ENCODE data around the gene MUCL3. TPM values are rescaled to one million over a fixed set of nuclear protein-coding genes. Genes with fewer than 3 reads are reported as not detected.

The MUCL3 gene
- 1 to 10 TPM; 2.5 to 4.0 TPM for total RNA-seq
- under 1 TPM; 0.07 to 0.21 (median 0.11) TPM for polyA plus RNA-seq (ENCODE audit: insufficient read length in 6 of 6)
- long read RNA-seq, donor 1: 0 reads
- long read RNA-seq, donor 2: 0 reads
- long read RNA-seq, donor 3: 0 reads
- long read RNA-seq, donor 4, partial matches to known transcripts: 0 of 2 reads
- long read RNA-seq, donor 4, other reads (novel, unspliced or antisense): 2 of 2 reads
- long read RNA-seq, donor 5: 0 reads
- long read RNA-seq, donor 6: 0 reads
- long read RNA-seq, donor 7, partial matches to known transcripts: 35 of 35 reads
- long read RNA-seq, donor 7, other reads (novel, unspliced or antisense): 0 of 35 reads
- long read RNA-seq, donor 8: 0 reads
- long read RNA-seq, donor 9: 0 reads
- long read RNA-seq, donor 10, partial matches to known transcripts: 0 of 5 reads
- long read RNA-seq, donor 10, other reads (novel, unspliced or antisense): 5 of 5 reads
- long read RNA-seq, donor 11: 0 reads
- long read RNA-seq, donor 12: 0 reads

- H3K4me1 ChIP-seq: peaks cover 6 to 10% of the 10 kb centered on the region in 2 donors
- DNase-seq (no peak), ATAC-seq (no peak)
- no peaks in the 10 kb centered on the region for H3K36me3 ChIP-seq
- no peaks in the 10 kb centered on the region for H3K9me3 ChIP-seq
- peaks cover 0 to 26% of the 10 kb centered on the region in 2 donors for H3K27me3 ChIP-seq
- no peak within 1 kb of the TSS for H3K27ac ChIP-seq
- TF ChIP-seq CTCF (IDR thresholded peaks at IDR 0.05): no peak
- intact Hi-C loops (cut with DNase I): no loop called here
- no peak within 1 kb of the TSS for H3K4me3 ChIP-seq
Measured at GRCh38 chr6:30940361-30940986, at the start of gene MUCL3. Gene MUCL3 (plus strand): TSS chr6:30940973. CDS start chr6:30941000, 27 bp downstream.

GRCh38 chr6:30891450-30891723 is 49.4 kb upstream of the MUCL3 start:
- H3K27me3 ChIP-seq: peaks cover 0 to 7% of the 10 kb centered on the region in 2 donors
- DNase-seq: no peak
- TF ChIP-seq CTCF (IDR thresholded peaks at IDR 0.05): no peak
- no peaks in the 10 kb centered on the region for H3K9me3 ChIP-seq
- peaks cover 3 to 8% of the 10 kb centered on the region in 2 donors for H3K4me1 ChIP-seq
- no peak for ATAC-seq
- peaks cover 0 to 48% of the 10 kb centered on the region in 2 donors for H3K36me3 ChIP-seq
- no peak overlapping the region for H3K27ac ChIP-seq
- intact Hi-C loops (cut with DNase I): no loop called here
- H3K4me3 ChIP-seq: no peak overlapping the region

- H3K27ac ChIP-seq: no peak overlapping the region
- TF ChIP-seq CTCF (IDR thresholded peaks at IDR 0.05): no peak
- H3K9me3 ChIP-seq: no peaks in the 10 kb centered on the region
- no peak for DNase-seq
- H3K4me1 ChIP-seq: peaks cover 0 to 2% of the 10 kb centered on the region in 2 donors
- H3K27me3 ChIP-seq: peaks cover 0 to 2% of the 10 kb centered on the region in 2 donors
- no peak overlapping the region for H3K4me3 ChIP-seq
- no peak for ATAC-seq
- intact Hi-C loops (cut with DNase I): no loop called here
- peaks cover 0 to 53% of the 10 kb centered on the region in 2 donors for H3K36me3 ChIP-seq
Measured at GRCh38 chr6:30891816-30892538, 48.8 kb upstream of the MUCL3 start.

- ATAC-seq (no peak), DNase-seq (no peak)
- no peak for TF ChIP-seq CTCF (IDR thresholded peaks at IDR 0.05)
- no peaks in the 10 kb centered on the region for H3K9me3 ChIP-seq
- no peak overlapping the region for H3K4me3 ChIP-seq
- intact Hi-C loops (cut with DNase I): no loop called here
- no peaks in the 10 kb centered on the region for H3K4me1 ChIP-seq
- H3K27ac ChIP-seq: no peak overlapping the region
- H3K27me3 ChIP-seq: no peaks in the 10 kb centered on the region
- peaks cover 0 to 63% of the 10 kb centered on the region in 2 donors for H3K36me3 ChIP-seq
Measured at GRCh38 chr6:30893001-30893591, 47.7 kb upstream of the MUCL3 start.

All from left lung (tissue), 14 donors.